IMR-90 (cell line): Measurements from ENCODE around the gene HOXA5. TPM values are rescaled to one million over a fixed set of nuclear protein-coding genes. Genes with fewer than 3 reads are reported as not detected.

Experiments
- ATAC-seq: fragments of 200-7000 bp; cut with Tn5 transposase; 2 replicates; pipeline ENCODE4 v1.9.1; 2020; ENCODE audit warnings: low read depth, mild to moderate bottlenecking, moderate library complexity
- BruUV-seq: library from RNA; stranded (reverse); fragments of 400-500 nt; replicated peaks from 2 replicates; lab custom pipeline; 2021; lab: Mats Ljungman, UMichigan
- CTCF ChIA-PET: fragments of 300-600 bp; formaldehyde crosslinking; extraction: SDS; loops from one replicate; lab custom pipeline; 2021; ENCODE audit warnings: antibody characterized with exemption; lab: Yijun Ruan, JAX
- POLR2A ChIA-PET: fragments of 300-600 bp; sonication (Branson Sonifier 250); formaldehyde crosslinking; loops from one replicate; lab custom pipeline; 2022; ENCODE audit warnings: antibody characterized with exemption; ENCODE audit not compliant: unreplicated experiment; lab: Charles Lee
- DNase-seq: peaks from one replicate; pipeline ENCODE4 v3.0.0; 2013
- H2AFZ ChIP-seq: replicated peaks from 2 replicates; pipeline ENCODE3; 2013; ENCODE audit warnings: low read length, mild to moderate bottlenecking; ENCODE audit not compliant: poor library complexity
- H2AK5ac ChIP-seq: 2 replicates; pipeline ENCODE4 v1.6.1; 2013; ENCODE audit warnings: low read depth, low read length, inconsistent platforms
- H2AK9ac ChIP-seq: replicated peaks from 2 replicates; pipeline ENCODE3; 2013; ENCODE audit warnings: mild to moderate bottlenecking, low read depth, low read length, moderate library complexity; ENCODE audit not compliant: poor library complexity
- H2BK120ac ChIP-seq: 2 replicates; pipeline ENCODE4 v1.6.1; 2013; ENCODE audit warnings: low read depth, low read length, inconsistent platforms
- H2BK15ac ChIP-seq: 3 replicates; pipeline ENCODE4 v1.6.1; 2013; ENCODE audit warnings: low read depth, low read length, inconsistent platforms
- H2BK20ac ChIP-seq: 2 replicates; pipeline ENCODE4 v1.6.1; 2013; ENCODE audit warnings: low read depth, mild to moderate bottlenecking, inconsistent platforms, low read length, moderate library complexity
- H2BK5ac ChIP-seq: 2 replicates; pipeline ENCODE4 v1.6.1; 2013; ENCODE audit warnings: mild to moderate bottlenecking, low read depth, low read length, inconsistent platforms; ENCODE audit not compliant: poor library complexity, severe bottlenecking
- H3K14ac ChIP-seq: replicated peaks from 2 replicates; pipeline ENCODE4 v1.6.1; 2013; ENCODE audit warnings: low read depth, low read length, inconsistent platforms
- H3K18ac ChIP-seq: 2 replicates; pipeline ENCODE4 v1.6.1; 2013; ENCODE audit warnings: low read depth, low read length, control low read depth
- H3K23ac ChIP-seq: 2 replicates; pipeline ENCODE4 v1.6.1; 2013; ENCODE audit warnings: low read depth, low read length, inconsistent platforms
- H3K27ac ChIP-seq: 2 replicates; pipeline ENCODE4 v1.5.1; 2013; ENCODE audit warnings: mild to moderate bottlenecking, control low read depth, low read length; ENCODE audit not compliant: insufficient read depth
- H3K27me3 ChIP-seq: 2 replicates; pipeline ENCODE4 v1.6.1; 2013; ENCODE audit warnings: low read length; ENCODE audit not compliant: control insufficient read depth, insufficient read depth
- H3K36me3 ChIP-seq: 2 replicates; pipeline ENCODE4 v1.6.1; 2013; ENCODE audit warnings: low read length, mixed read lengths; ENCODE audit not compliant: control insufficient read depth, insufficient read depth
- H3K4ac ChIP-seq: 2 replicates; pipeline ENCODE4 v1.6.1; 2013; ENCODE audit warnings: low read depth, low read length, inconsistent platforms
- H3K4me1 ChIP-seq: 2 replicates; pipeline ENCODE4 v1.6.1; 2013; ENCODE audit warnings: low read length, mixed read lengths; ENCODE audit not compliant: control insufficient read depth, insufficient read depth
- H3K4me2 ChIP-seq: 2 replicates; pipeline ENCODE4 v1.6.1; 2013; ENCODE audit warnings: low read depth, mild to moderate bottlenecking, control low read depth, low read length, moderate library complexity
- H3K4me3 ChIP-seq: 2 replicates; pipeline ENCODE4 v1.5.1; 2013; ENCODE audit warnings: low read depth, mild to moderate bottlenecking, control low read depth, low read length, moderate library complexity; ENCODE audit not compliant: insufficient read depth
- H3K56ac ChIP-seq: 2 replicates; pipeline ENCODE4 v1.6.1; 2013; ENCODE audit warnings: low read length, inconsistent platforms; ENCODE audit not compliant: insufficient read depth; ENCODE audit errors: extremely low read depth
- H3K79me1 ChIP-seq, 2 experiments: 2 replicates each; pipeline ENCODE4 v1.6.1; 2013; ENCODE audit warnings: low read length in 2 of 2, inconsistent platforms in 1 of 2, low read depth in 1 of 2
- H3K9ac ChIP-seq: 2 replicates; pipeline ENCODE4 v1.6.1; 2013; ENCODE audit warnings: low read depth, low read length, control low read depth
- H3K9me1 ChIP-seq: 2 replicates; pipeline ENCODE4 v1.6.1; 2013; ENCODE audit warnings: low read length, inconsistent platforms; ENCODE audit not compliant: insufficient read depth
- H3K9me3 ChIP-seq: 2 replicates; pipeline ENCODE4 v1.6.1; 2013; ENCODE audit warnings: low read length; ENCODE audit not compliant: control insufficient read depth, insufficient read depth
- H4K20me1 ChIP-seq: 2 replicates; pipeline ENCODE4 v1.6.1; 2013; ENCODE audit warnings: low read length, inconsistent platforms; ENCODE audit not compliant: insufficient read depth
- H4K5ac ChIP-seq: 2 replicates; pipeline ENCODE4 v1.6.1; 2013; ENCODE audit warnings: mild to moderate bottlenecking, low read depth, low read length, control low read depth
- H4K8ac ChIP-seq, 2 experiments: 2 replicates each; pipeline ENCODE4 v1.6.1; 2013; ENCODE audit warnings: low read depth in 2 of 2, low read length in 2 of 2, control low read depth in 1 of 2, inconsistent platforms in 1 of 2
- H4K91ac ChIP-seq: 2 replicates; pipeline ENCODE4 v1.6.1; 2013; ENCODE audit warnings: low read depth, low read length, inconsistent platforms; ENCODE audit not compliant: insufficient read depth
- FOS ChIP-seq: fragments of 150-350 bp; IDR thresholded peaks from 2 replicates; pipeline ENCODE4 v1.6.1; 2016; ENCODE audit warnings: low read depth, low read length
- MXI1 ChIP-seq: IDR thresholded peaks from 2 replicates; pipeline ENCODE4 v1.6.1; 2012; ENCODE audit warnings: low read depth, mild to moderate bottlenecking, low read length, moderate library complexity, borderline replicate concordance
- NFE2L2 ChIP-seq: fragments of 150-350 bp; IDR thresholded peaks from 2 replicates; pipeline ENCODE4 v1.6.1; 2016; ENCODE audit warnings: low read depth, mild to moderate bottlenecking, low read length
- RAD21 ChIP-seq: IDR thresholded peaks from 2 replicates; pipeline ENCODE4 v1.6.1; 2012; ENCODE audit warnings: low read length, improper control_type of control experiment
- RCOR1 ChIP-seq: IDR thresholded peaks from 2 replicates; pipeline ENCODE4 v1.6.1; 2012; ENCODE audit warnings: mild to moderate bottlenecking, low read length, improper control_type of control experiment; ENCODE audit not compliant: insufficient replicate concordance
- SMC3 ChIP-seq: fragments of 150-350 bp; IDR thresholded peaks from 2 replicates; pipeline ENCODE4 v1.6.1; 2016; ENCODE audit warnings: low read depth, mild to moderate bottlenecking, antibody characterized with exemption, low read length, moderate library complexity
- USF2 ChIP-seq: fragments of 150-350 bp; IDR thresholded peaks from 2 replicates; pipeline ENCODE4 v1.6.1; 2017; ENCODE audit warnings: mild to moderate bottlenecking, antibody characterized with exemption, low read length, low read depth
- WGBS, 2 experiments: methylation state at CpG; one replicate each; pipeline versions ENCODE4 v1.1.5 to v1.1.7; 2013; ENCODE audit warnings: missing lambda C conversion rate in 2 of 2; ENCODE audit not compliant: insufficient read length in 1 of 2; ENCODE audit errors: extremely low coverage in 2 of 2; 5-methylcytosine and 5-hydroxymethylcytosine counted together
- dilution Hi-C: fragments of 300-500 bp; cut with HindIII; formaldehyde crosslinking; loops from one replicate; pipeline ENCODE4 v1.14.3; 2018; ENCODE audit warnings: low sequenced_read_pairs; ENCODE audit not compliant: unreplicated experiment
- in situ Hi-C: fragments of 300-500 bp; cut with MboI; formaldehyde crosslinking; loops from 3 replicates; pipeline ENCODE4 v1.14.3; 2019; ENCODE audit warnings: low sequenced_read_pairs, inconsistent platforms, mixed read lengths
- intact Hi-C: fragments of 100-400 bp; cut with micrococcal nuclease; formaldehyde crosslinking; loops from 2 replicates; pipeline ENCODE4 v1.10.0; 2022
- polyA plus RNA-seq, 3 experiments: library from polyadenylated mRNA; depleted of rRNA; stranded (reverse); fragments of >200 nt; gene quantifications; 2 replicates each; pipeline ENCODE4 v1.2.3, GENCODE V29; 2012; ENCODE audit warnings: low replicate concordance in 1 of 3
- total RNA-seq: library from RNA; depleted of rRNA; stranded (reverse); fragments of >200 nt; gene quantifications from 2 replicates; pipeline ENCODE4 v1.2.3, GENCODE V29; 2012

HOXA5 gene
- total and polyA plus RNA-seq, 2 of the 4 experiments (the other 2 are of a cell fraction) = 19.9 to 29.4 TPM

GRCh38 chr7:27095050-27095896, 48.2 kb downstream of the HOXA5 start:
- in situ Hi-C loops = no loop called here
- no peaks in the 10 kb centered on the region for H3K9me1 ChIP-seq
- BruUV-seq = no TSS peak
- H4K8ac ChIP-seq = peak overlapping the region; percentile 56 to 62; a peak in 3 of 4 replicates
- 0 out of 2 replicates have a peak overlapping the region, but pooled peaks have one; percentile 26 for H4K5ac ChIP-seq
- H3K36me3 ChIP-seq = peaks cover 5% of the 10 kb centered on the region
- peak overlapping the region; percentile 14; the same call in 1 of the 2 replicates for H4K91ac ChIP-seq
- ChIA-PET CTCF (no interaction called here), POLR2A (no interaction called here)
- peak overlapping the region; percentile 61; the same call in 1 of the 2 replicates for H2BK20ac ChIP-seq
- H3K18ac ChIP-seq = peak overlapping the region; percentile 33; the same call in 1 of the 2 replicates
- peak overlapping the region; percentile 66; the same call in 1 of the 2 replicates for H2AK5ac ChIP-seq
- peak overlapping the region; percentile 70 for H2AK9ac ChIP-seq
- H3K4me3 ChIP-seq = peak overlapping the region; percentile 92
- peak overlapping the region; percentile 25; the same call in 1 of the 2 replicates for H3K14ac ChIP-seq
- peak overlapping the region; percentile 91 for H3K4me2 ChIP-seq
- no peak overlapping the region for H3K56ac ChIP-seq
- no peak for ATAC-seq
- TF ChIP-seq RAD21 = no peak
- TF ChIP-seq SMC3 = no peak
- no peak for TF ChIP-seq MXI1
- TF ChIP-seq USF2 = no peak
- no peak for TF ChIP-seq NFE2L2
- TF ChIP-seq RCOR1 = no peak
- TF ChIP-seq FOS = no peak
- peaks cover 13% of the 10 kb centered on the region for H4K20me1 ChIP-seq
- peak; percentile 16 for DNase-seq
- no peaks in the 10 kb centered on the region for H3K9me3 ChIP-seq
- H2AFZ ChIP-seq = peak overlapping the region; percentile 95
- H3K27ac ChIP-seq = peak overlapping the region; percentile 37
- H3K4me1 ChIP-seq = no peaks in the 10 kb centered on the region
- 0 out of 2 replicates have a peak, but pooled peaks cover 2% of the 10 kb centered on the region for H3K27me3 ChIP-seq
- peaks cover 10 to 16% of the 10 kb centered on the region in 2 experiments; a peak in 3 of 4 replicates for H3K79me1 ChIP-seq
- peak overlapping the region; percentile 61 for H3K9ac ChIP-seq
- peak overlapping the region; percentile 9 for H2BK5ac ChIP-seq
- peak overlapping the region; percentile 74 for H3K4ac ChIP-seq
- peak overlapping the region; percentile 54 for H3K23ac ChIP-seq
- dilution Hi-C loops = no loop called here
- intact Hi-C loops = no loop called here
- H2BK120ac ChIP-seq = peak overlapping the region; percentile 80
- 0 out of 3 replicates have a peak overlapping the region, but pooled peaks have one; percentile 18 for H2BK15ac ChIP-seq
- 22% methylated on average over 16 of the region's 33 CpGs; no CpG with 5 or more reads in 1 of the 2 experiments for WGBS, 2 experiments
